Medulla oblongata (tissue), 1 donor: ENCODE measurements around the gene GTF3C6.
A peak's percentile ranks its signal among the peaks of the same experiment; 100 is the strongest.
"Not testable (repeated sequence)": the region's sequence is repeated elsewhere in the genome, so short reads cannot be mapped to it uniquely, and the experiment has no call there.

Experiments used
- DNase-seq: peaks from one replicate; pipeline ENCODE4 v3.0.0-alpha.2; 2015; ENCODE audit errors: extremely low spot score

Gene GTF3C6

GRCh38 chr6:110979565-110980101, 21.1 kb downstream of the GTF3C6 start:
- DNase-seq, result no peak

GRCh38 chr6:110980227-110980626, 21.7 kb downstream of the GTF3C6 start:
- DNase-seq, result no peak

- no peak for DNase-seq
Measured at GRCh38 chr6:110980648-110981047, 22.1 kb downstream of the GTF3C6 start.

GRCh38 chr6:110981202-110981600, 22.7 kb downstream of the GTF3C6 start:
- DNase-seq, result no peak

- DNase-seq, result no peak
Measured at GRCh38 chr6:110990840-110991576, 32.5 kb downstream of the GTF3C6 start.

DNA sequence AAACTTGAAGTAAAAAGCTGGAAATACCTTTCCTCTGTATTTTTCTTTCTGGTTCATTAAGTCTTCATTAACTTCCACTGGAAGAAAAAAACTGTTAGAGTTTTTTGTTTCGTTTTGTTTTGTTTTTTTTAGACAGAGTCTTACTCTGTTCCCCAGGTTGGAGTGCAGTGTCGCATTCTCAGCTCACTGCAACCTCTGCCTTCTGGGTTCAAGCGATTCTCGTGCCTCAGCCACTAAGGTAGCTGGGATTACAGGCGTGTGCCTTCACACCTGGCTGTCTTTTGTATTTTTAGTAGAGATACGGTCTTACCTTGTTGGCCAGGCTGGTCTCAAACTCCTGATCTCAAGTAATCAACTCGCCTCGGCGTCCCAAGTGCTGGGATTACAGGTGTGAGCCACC, 38.2 kb downstream of the GTF3C6 start:
- DNase-seq, result no peak

GRCh38 chr6:110999634-111000270, 41.2 kb downstream of the GTF3C6 start:
- DNase-seq, result peak; percentile 57

DNA sequence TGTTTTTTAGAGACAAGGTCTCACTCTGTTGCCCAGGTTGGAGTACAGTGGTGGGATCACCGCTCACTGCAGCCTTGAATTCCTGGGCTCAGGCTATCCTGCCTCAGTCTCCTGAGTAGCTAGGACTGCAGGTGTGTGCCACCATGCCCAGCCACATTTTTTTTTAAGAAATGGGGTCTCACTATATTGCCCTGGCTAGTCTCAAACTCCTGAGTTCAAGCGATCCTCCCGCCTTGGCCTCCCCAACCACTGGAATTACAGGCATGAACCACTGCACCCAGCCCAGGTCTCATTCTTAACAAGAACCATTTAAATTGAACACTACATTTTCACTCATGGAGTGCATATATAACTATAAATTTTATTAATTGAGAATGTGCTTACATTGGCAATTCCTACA, 43.8 kb downstream of the GTF3C6 start:
- no peak for DNase-seq

- peak; percentile 83 for DNase-seq
Measured at GRCh38 chr6:111011360-111012142, 53.0 kb downstream of the GTF3C6 start.

GRCh38 chr6:111012143-111012452, 53.6 kb downstream of the GTF3C6 start:
- no peak for DNase-seq

DNA sequence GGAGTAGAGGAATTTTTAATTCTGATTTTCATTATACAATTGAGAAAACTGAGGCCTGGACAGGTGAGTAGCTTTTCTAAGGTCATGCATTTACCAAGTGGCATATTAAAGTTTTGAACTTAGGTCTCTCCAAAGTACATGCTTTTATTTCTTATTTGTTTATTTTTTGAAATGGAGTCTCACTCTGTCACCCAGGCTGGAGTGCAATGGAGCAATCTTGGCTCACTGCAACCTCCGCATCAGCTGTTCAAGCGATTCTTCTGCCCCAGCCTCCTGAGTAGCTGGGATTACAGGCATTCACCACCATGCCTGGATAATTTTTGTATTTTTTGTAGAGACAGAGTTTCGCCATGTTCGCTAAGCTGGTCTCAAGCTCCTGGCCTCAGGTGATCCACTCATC, 54.0 kb downstream of the GTF3C6 start:
- not testable (repeated sequence) for DNase-seq

- DNase-seq, result no peak
Measured at GRCh38 chr6:111013144-111013915, 54.8 kb downstream of the GTF3C6 start.

DNA sequence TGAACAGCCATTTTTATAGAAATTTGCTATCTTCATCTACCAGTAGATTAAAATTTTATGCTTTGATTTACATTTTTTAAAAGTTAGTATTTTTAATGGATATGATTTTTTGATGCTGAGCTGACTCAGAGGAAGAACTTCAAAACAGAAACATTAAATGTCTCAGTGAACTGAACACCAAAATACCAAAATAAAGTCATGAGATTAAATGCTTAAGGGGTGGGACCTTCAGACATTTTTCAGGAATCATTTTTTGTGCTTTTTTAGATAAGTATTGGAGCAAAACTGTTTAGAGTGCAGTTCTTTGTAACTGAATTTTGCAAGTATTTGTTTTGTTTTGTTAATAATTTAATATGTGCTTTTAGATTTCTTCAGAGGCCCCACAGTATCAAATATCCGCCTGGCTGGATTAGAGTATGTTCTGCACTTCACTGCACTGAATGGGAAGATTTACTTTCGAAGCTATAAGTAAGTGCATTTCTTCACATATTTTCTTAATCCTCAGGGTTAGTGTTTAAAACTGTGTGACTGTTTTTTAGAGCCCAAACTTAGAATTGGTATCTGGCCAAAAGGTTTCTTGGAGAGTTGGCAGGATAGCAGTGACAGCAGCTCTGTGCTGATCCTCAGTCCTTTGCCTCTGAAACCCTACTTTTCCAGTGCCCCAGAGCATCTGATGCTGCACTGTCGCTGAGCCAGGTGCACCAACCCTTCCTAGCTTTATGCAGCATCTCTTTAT, 57.1 kb downstream of the GTF3C6 start:
- DNase-seq, result peak; percentile 21

DNA sequence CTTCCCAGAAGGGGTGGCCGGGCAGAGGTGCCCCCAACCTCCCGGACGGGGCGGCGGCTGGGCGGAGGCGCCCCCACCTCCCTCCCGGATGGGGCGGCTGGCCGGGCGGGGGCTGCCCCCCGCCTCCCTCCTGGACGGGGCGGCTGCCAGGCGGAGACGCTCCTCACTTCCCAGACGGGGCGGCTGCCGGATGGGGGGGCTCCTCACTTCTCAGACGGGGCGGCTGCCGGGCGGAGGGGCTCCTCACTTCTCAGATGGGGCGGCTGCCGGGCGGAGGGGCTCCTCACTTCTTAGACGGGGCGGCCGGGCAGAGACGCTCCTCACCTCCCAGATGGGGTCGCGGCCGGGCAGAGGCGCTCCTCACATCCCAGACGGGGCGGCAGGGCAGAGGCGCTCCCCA, 58.7 kb downstream of the GTF3C6 start:
- not testable (repeated sequence) for DNase-seq
